ENCODE measurements around the gene IER5L.
"Not testable (repeated sequence)": the region's sequence is repeated elsewhere in the genome, so short reads cannot be mapped to it uniquely, and the experiment has no call there.

The IER5L gene

GRCh38 chr9:129178568-129179382, 714 bp upstream of the IER5L start:
- no peak for FAIRE-seq

- no peak for FAIRE-seq
Measured at GRCh38 chr9:129177443-129177790, 644 bp downstream of the IER5L start.

- FAIRE-seq, result no peak
Measured at GRCh38 chr9:129176701-129177442, 1.2 kb downstream of the IER5L start.

- FAIRE-seq, result no peak
Measured at GRCh38 chr9:129175825-129176633, 2.0 kb downstream of the IER5L start.

GRCh38 chr9:129175515-129175824, 2.6 kb downstream of the IER5L start:
- FAIRE-seq, result no peak

GRCh38 chr9:129174724-129175514, 3.1 kb downstream of the IER5L start:
- no peak for FAIRE-seq

GRCh38 chr9:129174102-129174723, 3.8 kb downstream of the IER5L start:
- FAIRE-seq, result no peak

GRCh38 chr9:129173296-129174101, 4.6 kb downstream of the IER5L start:
- no peak for FAIRE-seq

GRCh38 chr9:129172816-129173215, 5.2 kb downstream of the IER5L start:
- no peak for FAIRE-seq

- FAIRE-seq, result no peak
Measured at GRCh38 chr9:129171993-129172751, 5.9 kb downstream of the IER5L start.

GRCh38 chr9:129170229-129170628, 7.8 kb downstream of the IER5L start:
- no peak for FAIRE-seq

GRCh38 chr9:129166623-129167557, 11.2 kb downstream of the IER5L start:
- FAIRE-seq, result no peak

- no peak for FAIRE-seq
Measured at GRCh38 chr9:129165198-129165597, 12.9 kb downstream of the IER5L start.

GRCh38 chr9:129164246-129164930, 13.7 kb downstream of the IER5L start:
- FAIRE-seq, result no peak

GRCh38 chr9:129163753-129164152, 14.3 kb downstream of the IER5L start:
- FAIRE-seq, result no peak

GRCh38 chr9:129163198-129163670, 14.8 kb downstream of the IER5L start:
- FAIRE-seq, result not testable (repeated sequence)

GRCh38 chr9:129162497-129163197, 15.4 kb downstream of the IER5L start:
- FAIRE-seq, result no peak

- FAIRE-seq, result no peak
Measured at GRCh38 chr9:129161534-129161837, 16.6 kb downstream of the IER5L start.
